Liver (tissue), 9 donors: ENCODE results near the gene SGSH. TPM values are rescaled to one million over a fixed set of nuclear protein-coding genes. Genes with fewer than 3 reads are reported as not detected.

Experiments
- DNase-seq: peaks from one replicate; pipeline ENCODE4 v3.0.0-alpha.2; 2017; ENCODE audit warnings: low spot score
- H3K27ac ChIP-seq, 2 donors: one replicate each; pipeline ENCODE4 v1.7.0; 2013; ENCODE audit warnings: inconsistent platforms in 2 of 2, low read length in 2 of 2, control low read depth in 1 of 2, low read depth in 1 of 2, mild to moderate bottlenecking in 1 of 2
- H3K27me3 ChIP-seq, 4 donors: one replicate each; pipeline versions ENCODE4 v1.6.1 to v1.7.0; 2013; ENCODE audit warnings: low read length in 3 of 4, inconsistent platforms in 1 of 4, mild to moderate bottlenecking in 1 of 4, moderate library complexity in 1 of 4; ENCODE audit not compliant: control insufficient read depth in 4 of 4, insufficient read depth in 4 of 4
- H3K36me3 ChIP-seq, 4 donors: one replicate each; pipeline versions ENCODE4 v1.6.1 to v1.7.0; 2013; ENCODE audit warnings: low read length in 3 of 4, mild to moderate bottlenecking in 3 of 4, low read depth in 1 of 4, moderate library complexity in 1 of 4; ENCODE audit not compliant: control insufficient read depth in 4 of 4, insufficient read depth in 3 of 4
- H3K4me1 ChIP-seq, 4 donors: one replicate each; pipeline versions ENCODE4 v1.6.1 to v1.7.0; 2013; ENCODE audit warnings: low read length in 3 of 4, mild to moderate bottlenecking in 3 of 4, moderate library complexity in 1 of 4; ENCODE audit not compliant: control insufficient read depth in 4 of 4, insufficient read depth in 4 of 4
- H3K4me3 ChIP-seq, 3 donors: one replicate each; pipeline versions ENCODE4 v1.6.1 to v1.7.0; 2013; ENCODE audit warnings: low read length in 3 of 3, control low read depth in 1 of 3, low read depth in 1 of 3, mild to moderate bottlenecking in 1 of 3
- H3K9ac ChIP-seq, 2 donors: one replicate each; pipeline ENCODE4 v1.7.0; 2013; ENCODE audit warnings: low read length in 2 of 2, mild to moderate bottlenecking in 2 of 2, moderate library complexity in 2 of 2, control low read depth in 1 of 2, low read depth in 1 of 2
- H3K9me3 ChIP-seq, 4 donors: one replicate each; pipeline versions ENCODE4 v1.6.1 to v1.7.0; 2013; ENCODE audit warnings: low read length in 3 of 4; ENCODE audit not compliant: control insufficient read depth in 4 of 4
- ATF3 ChIP-seq: IDR thresholded peaks from 2 replicates; pipeline ENCODE4 v1.6.1; 2016; ENCODE audit warnings: antibody characterized with exemption
- CTCF ChIP-seq: fragments of 150-350 bp; IDR thresholded peaks from 2 replicates; pipeline ENCODE4 v1.5.1; 2017; ENCODE audit warnings: improper control_type of control experiment, low read depth, low read length; ENCODE audit not compliant: missing input control
- EGR1 ChIP-seq, 2 donors: IDR thresholded peaks; 2 replicates each; pipeline ENCODE4 v1.6.1; 2016 to 2018; ENCODE audit warnings: antibody characterized with exemption in 2 of 2, low read depth in 2 of 2
- FOXA1 ChIP-seq: IDR thresholded peaks from 2 replicates; pipeline ENCODE4 v1.6.1; 2016; ENCODE audit warnings: antibody characterized with exemption
- FOXA2 ChIP-seq: IDR thresholded peaks from 2 replicates; pipeline ENCODE4 v1.6.1; 2016; ENCODE audit warnings: antibody characterized with exemption
- GABPA ChIP-seq, 2 donors: IDR thresholded peaks in 1 of 2; conservative IDR thresholded peaks in 1 of 2; 2 replicates each; pipeline ENCODE4 v1.6.1; 2016; ENCODE audit warnings: antibody characterized with exemption in 2 of 2, mild to moderate bottlenecking in 1 of 2, moderate library complexity in 1 of 2
- HNF4A ChIP-seq, 2 donors: conservative IDR thresholded peaks; 2 replicates each; pipeline ENCODE4 v1.6.1; 2016; ENCODE audit warnings: antibody characterized with exemption in 2 of 2, mild to moderate bottlenecking in 2 of 2
- JUND ChIP-seq, 2 donors: IDR thresholded peaks; 2 replicates each; pipeline ENCODE4 v1.6.1; 2016; ENCODE audit warnings: antibody characterized with exemption in 2 of 2
- MAX ChIP-seq: IDR thresholded peaks from 2 replicates; pipeline ENCODE4 v1.6.1; 2016; ENCODE audit warnings: antibody characterized with exemption
- NR2F2 ChIP-seq: IDR thresholded peaks from 2 replicates; pipeline ENCODE4 v1.6.1; 2016; ENCODE audit warnings: antibody characterized with exemption
- RXRA ChIP-seq, 2 donors: IDR thresholded peaks; 2 replicates each; pipeline ENCODE4 v1.6.1; 2017 to 2018; ENCODE audit warnings: antibody characterized with exemption in 2 of 2, mild to moderate bottlenecking in 1 of 2
- SP1 ChIP-seq: IDR thresholded peaks from 2 replicates; pipeline ENCODE4 v1.6.1; 2018; ENCODE audit warnings: antibody characterized with exemption, mild to moderate bottlenecking
- TAF1 ChIP-seq: conservative IDR thresholded peaks from 2 replicates; pipeline ENCODE4 v1.6.1; 2016; ENCODE audit warnings: antibody characterized with exemption, mild to moderate bottlenecking
- YY1 ChIP-seq: IDR thresholded peaks from 2 replicates; pipeline ENCODE4 v1.6.1; 2016; ENCODE audit warnings: antibody characterized with exemption, mild to moderate bottlenecking
- ZBTB33 ChIP-seq: IDR thresholded peaks from 2 replicates; pipeline ENCODE4 v1.6.1; 2016; ENCODE audit warnings: antibody characterized with exemption
- WGBS: extraction: QIAGEN DNeasy Blood & Tissue Kit; methylation state at CpG from one replicate; pipeline ENCODE4 v1.1.7; 2013; 5-methylcytosine and 5-hydroxymethylcytosine counted together
- polyA plus RNA-seq, 2 donors: library from polyadenylated mRNA; stranded (reverse) in 1 of 2; unstranded in 1 of 2; fragments of 200-250 nt in 1 of 2; fragments of >200 nt in 1 of 2; fragmentation: Nextera tagmentation in 1 of 2; extraction: Ambion mirVana in 1 of 2; gene quantifications; one replicate each; pipeline versions ENCODE4 v1.2.1 to v1.2.3, GENCODE V29; 2013 to 2015
- total RNA-seq, 2 donors: library from RNA; depleted of rRNA; stranded (reverse); fragments of >200 nt; gene quantifications; one replicate each; pipeline ENCODE4 v1.2.3, GENCODE V29; 2014
- donor health status: healthy.
- donor health status: healthy.
- donor health status: healthy.
- donor health status: healthy.
- donor health status: healthy.

The SGSH gene
- total and polyA plus RNA-seq, 4 donors: 5.8 to 19.8 (median 12.9) TPM

- DNase-seq: no peak
- no peak overlapping the region for H3K4me3 ChIP-seq
- no peak for TF ChIP-seq NR2F2
- no peak for TF ChIP-seq CTCF
- no peak for TF ChIP-seq MAX
- no peak for TF ChIP-seq SP1
- no peak for TF ChIP-seq TAF1
- no peak for TF ChIP-seq FOXA2
- no peak for TF ChIP-seq EGR1 (IDR thresholded peaks at IDR 0.05; ENCODE audit: low read depth in 2 of 2)
- TF ChIP-seq HNF4A (conservative IDR thresholded peaks at IDR 0.05): no peak
- TF ChIP-seq RXRA (IDR thresholded peaks at IDR 0.05): no peak
- no peak for TF ChIP-seq JUND (IDR thresholded peaks at IDR 0.05)
- TF ChIP-seq ZBTB33: no peak
- TF ChIP-seq FOXA1: no peak
- TF ChIP-seq GABPA (IDR thresholded peaks at IDR 0.05 in 1 of 2, conservative IDR thresholded peaks at IDR 0.05 in 1 of 2): no peak
- no peak for TF ChIP-seq ATF3
- no peak for TF ChIP-seq YY1
- no peaks in the 10 kb centered on the region for H3K27me3 ChIP-seq
- no peaks in the 10 kb centered on the region for H3K4me1 ChIP-seq
- no peak overlapping the region for H3K27ac ChIP-seq
- H3K9ac ChIP-seq: no peak overlapping the region
- 97% methylated on average over 1 of the region's 1 CpG for WGBS
- peaks cover 0 to 7% (median 2%) of the 10 kb centered on the region in 4 donors for H3K9me3 ChIP-seq
- H3K36me3 ChIP-seq: peaks cover 5 to 21% (median 8%) of the 10 kb centered on the region in 4 donors
Measured at GRCh38 chr17:80232438-80232837, 12.3 kb upstream of the SGSH start.

- no peak for DNase-seq
- no peak overlapping the region for H3K9ac ChIP-seq
- no peaks in the 10 kb centered on the region for H3K27me3 ChIP-seq
- peaks cover 0 to 8% (median 7%) of the 10 kb centered on the region in 4 donors for H3K36me3 ChIP-seq
- TF ChIP-seq SP1 (no peak), JUND (IDR thresholded peaks at IDR 0.05) (no peak), CTCF (no peak)
- no peaks in the 10 kb centered on the region for H3K4me1 ChIP-seq
- WGBS: 94% methylated on average over 4 of the region's 4 CpGs
- H3K9me3 ChIP-seq: peaks cover 0 to 7% (median 2%) of the 10 kb centered on the region in 4 donors
- H3K27ac ChIP-seq: no peak overlapping the region
- H3K4me3 ChIP-seq: no peak overlapping the region
Measured at GRCh38 chr17:80229011-80229410, 8.9 kb upstream of the SGSH start.
